Myocyte (in vitro differentiated cells): Measurements from ENCODE around the gene AMBRA1. TPM values are rescaled to one million over a fixed set of nuclear protein-coding genes. Genes with fewer than 3 reads are reported as not detected.

Experiments
- DNase-seq: peaks from one replicate; pipeline ENCODE4 v3.0.0-alpha.2; 2012; ENCODE audit warnings: low read depth
- total RNA-seq: library from RNA; depleted of rRNA; stranded (reverse); fragments of >200 nt; gene quantifications from 2 replicates; pipeline ENCODE4 v1.2.3, GENCODE V29; 2014

AMBRA1 gene
- total RNA-seq, 1 donor from 2014 or later: 18.7 TPM

DNA sequence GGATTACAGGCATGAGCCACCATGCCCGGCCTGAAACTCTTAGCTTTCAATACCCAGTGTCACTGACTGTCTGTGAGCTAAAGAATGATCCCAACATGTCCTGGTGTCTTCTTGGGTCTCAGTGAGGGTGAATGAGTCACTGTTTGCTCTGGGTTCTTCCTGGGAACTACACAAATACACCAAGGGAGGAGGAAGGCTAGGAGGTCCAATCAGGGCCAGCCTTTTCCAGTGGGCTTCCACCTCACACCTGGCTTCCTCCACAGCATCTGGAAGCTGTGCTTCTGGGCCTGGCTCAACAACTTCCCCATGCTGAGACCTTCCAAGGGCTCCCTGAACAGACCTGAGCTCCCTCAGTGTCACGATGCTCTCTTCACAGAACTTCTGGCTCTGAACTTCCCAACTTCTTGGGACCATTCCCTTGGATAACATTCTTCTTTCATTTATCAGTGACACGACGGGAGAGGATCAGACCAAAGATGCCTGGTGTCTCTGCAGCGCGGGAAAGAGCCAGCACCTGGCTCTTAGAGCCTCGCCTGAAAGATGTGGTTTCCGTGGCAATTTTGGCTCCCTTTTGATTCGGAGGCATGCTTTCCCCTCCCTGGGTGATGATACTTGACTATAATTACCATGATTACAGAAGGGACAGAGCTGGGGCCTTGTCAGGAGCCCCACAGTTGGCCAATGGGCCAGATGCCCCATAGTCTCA, 179.9 kb downstream of the AMBRA1 start:
- peak; percentile 86 for DNase-seq

- no peak for DNase-seq
Measured at GRCh38 chr11:46410021-46410420, 183.8 kb downstream of the AMBRA1 start.

DNA sequence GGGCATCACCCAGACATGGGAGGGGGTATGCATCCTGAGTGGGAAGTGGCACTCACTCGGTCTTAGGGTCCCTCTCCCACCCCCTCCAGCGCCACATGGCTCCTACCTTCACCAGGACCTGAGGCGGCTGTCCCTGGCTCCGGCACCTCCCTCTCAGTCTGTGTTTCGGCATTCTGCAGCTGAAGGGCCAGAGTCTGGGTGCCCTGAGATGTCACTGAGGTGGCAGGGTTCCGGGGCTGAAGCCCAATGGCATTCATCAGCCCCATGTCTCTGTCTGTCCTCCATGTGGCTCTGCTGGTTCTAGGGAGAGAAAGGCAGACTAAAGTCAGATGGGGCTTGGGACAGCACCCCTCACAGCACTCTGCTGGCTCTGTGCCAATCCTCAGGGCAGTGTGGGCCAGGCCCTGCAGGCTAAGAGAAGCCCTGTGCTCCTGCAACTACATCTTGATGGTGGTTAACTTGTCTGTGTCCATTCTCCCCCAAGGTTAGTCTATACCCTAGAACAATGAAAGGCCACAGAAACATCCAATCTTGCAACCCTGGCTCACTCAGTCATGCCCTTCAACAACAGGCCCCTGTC, 185.3 kb downstream of the AMBRA1 start:
- DNase-seq: no peak

- DNase-seq: no peak
Measured at GRCh38 chr11:46407635-46408034, 186.2 kb downstream of the AMBRA1 start.

DNA sequence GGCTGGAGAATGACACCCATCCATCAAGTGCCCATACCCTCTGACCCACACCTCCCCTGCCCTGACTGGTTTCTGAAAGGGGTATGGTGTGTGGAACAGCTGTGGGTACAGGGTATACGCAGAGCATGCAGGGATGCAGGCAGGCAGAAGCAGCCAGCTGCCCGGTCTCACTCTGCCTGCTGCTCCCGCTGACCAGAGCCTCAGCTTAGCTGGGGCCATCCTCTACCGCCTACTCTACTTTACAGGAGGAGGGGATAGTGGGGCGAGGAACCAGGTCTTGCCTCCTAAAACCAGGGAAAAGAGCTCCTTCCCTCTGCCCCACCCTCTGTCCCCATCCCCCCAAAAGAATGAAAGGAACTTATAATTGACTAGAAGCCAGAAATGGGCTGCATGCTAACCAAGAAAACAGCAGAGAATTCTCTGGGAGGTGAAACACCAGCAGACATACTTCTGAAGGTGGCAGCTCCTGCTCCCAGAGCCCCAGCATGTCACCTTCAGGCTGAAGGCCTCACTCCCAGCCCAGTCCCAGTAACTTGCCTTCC, 189.3 kb downstream of the AMBRA1 start:
- no peak for DNase-seq

DNA sequence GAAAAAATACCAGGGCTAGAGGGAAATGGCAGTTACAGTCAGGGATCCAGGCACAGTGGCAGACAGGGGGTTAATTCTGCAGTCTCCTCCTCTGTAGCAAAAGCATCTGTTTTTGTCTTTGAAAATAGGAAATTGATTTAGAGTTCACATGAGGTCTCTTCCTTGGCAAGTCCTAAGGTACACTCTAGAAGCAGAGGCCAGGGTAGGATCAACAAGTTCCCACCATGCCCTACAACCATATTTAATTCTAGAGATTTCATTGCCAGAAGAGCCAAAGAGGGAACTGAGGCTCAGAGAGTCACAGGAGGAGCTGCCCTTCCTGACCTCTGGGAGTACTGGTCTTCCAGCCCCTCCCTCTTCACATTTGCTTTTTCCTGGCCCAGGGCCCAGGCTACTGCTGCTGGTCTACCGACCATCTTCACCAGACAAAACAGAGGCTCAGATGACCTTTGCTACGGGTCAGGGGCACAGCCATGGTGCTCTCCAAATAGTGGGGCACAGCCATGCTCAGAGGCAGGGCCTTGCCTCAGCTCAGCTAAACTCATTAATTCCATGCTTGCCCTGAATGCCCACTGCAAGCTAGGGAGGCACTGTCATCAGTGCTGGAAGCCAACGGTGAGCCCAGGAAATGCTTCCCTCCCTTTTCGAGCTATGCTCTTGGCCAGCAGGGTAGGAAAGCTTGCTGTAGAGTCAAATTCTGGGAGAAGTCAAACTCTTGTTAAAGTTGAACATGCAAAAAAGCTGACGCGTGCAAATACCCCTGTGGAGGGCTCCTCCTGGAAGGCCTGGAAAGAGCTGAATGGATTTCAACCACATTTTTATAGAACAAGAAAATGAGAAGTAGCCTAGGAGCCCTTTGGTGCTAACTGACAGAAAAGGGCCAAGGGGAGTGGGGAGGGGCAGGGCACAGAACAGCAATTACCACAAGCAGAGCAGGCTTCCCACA, 190.6 kb downstream of the AMBRA1 start:
- peak; percentile 43 for DNase-seq

- no peak for DNase-seq
Measured at GRCh38 chr11:46397526-46397925, 196.3 kb downstream of the AMBRA1 start.

GRCh38 chr11:46393759-46394158, 200.1 kb downstream of the AMBRA1 start:
- DNase-seq: no peak

DNA sequence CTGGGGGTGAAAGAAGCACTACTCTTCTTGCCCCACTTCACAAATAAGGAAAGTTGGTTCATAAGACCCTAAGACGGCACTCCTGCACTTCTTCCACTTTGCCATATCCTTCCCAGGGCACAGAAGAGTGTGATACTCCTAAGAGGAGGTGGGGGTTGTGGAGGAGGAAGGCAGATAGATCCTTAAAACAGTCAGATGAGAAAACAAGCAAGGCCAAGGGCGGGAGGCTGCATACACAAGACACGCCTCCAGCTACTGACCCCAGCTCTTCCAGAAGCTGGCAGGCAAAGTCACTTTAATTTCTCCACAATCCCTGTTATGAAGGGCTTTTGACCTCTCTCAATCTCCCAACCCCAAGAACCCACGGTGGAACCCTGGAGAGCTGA, 200.6 kb downstream of the AMBRA1 start:
- no peak for DNase-seq

- DNase-seq: peak; percentile 87
Measured at GRCh38 chr11:46392421-46393230, 201.2 kb downstream of the AMBRA1 start.

- DNase-seq: peak; percentile 62
Measured at GRCh38 chr11:46391578-46392420, 202.0 kb downstream of the AMBRA1 start, which contains the start of gene CHRM4. CHRM4 (minus strand) TSS chr11:46391776; CDS start chr11:46386557, 5,219 bp downstream.

- DNase-seq: no peak
Measured at GRCh38 chr11:46391186-46391577, 202.6 kb downstream of the AMBRA1 start.

- no peak for DNase-seq
Measured at GRCh38 chr11:46390331-46391171, 203.3 kb downstream of the AMBRA1 start.

DNA sequence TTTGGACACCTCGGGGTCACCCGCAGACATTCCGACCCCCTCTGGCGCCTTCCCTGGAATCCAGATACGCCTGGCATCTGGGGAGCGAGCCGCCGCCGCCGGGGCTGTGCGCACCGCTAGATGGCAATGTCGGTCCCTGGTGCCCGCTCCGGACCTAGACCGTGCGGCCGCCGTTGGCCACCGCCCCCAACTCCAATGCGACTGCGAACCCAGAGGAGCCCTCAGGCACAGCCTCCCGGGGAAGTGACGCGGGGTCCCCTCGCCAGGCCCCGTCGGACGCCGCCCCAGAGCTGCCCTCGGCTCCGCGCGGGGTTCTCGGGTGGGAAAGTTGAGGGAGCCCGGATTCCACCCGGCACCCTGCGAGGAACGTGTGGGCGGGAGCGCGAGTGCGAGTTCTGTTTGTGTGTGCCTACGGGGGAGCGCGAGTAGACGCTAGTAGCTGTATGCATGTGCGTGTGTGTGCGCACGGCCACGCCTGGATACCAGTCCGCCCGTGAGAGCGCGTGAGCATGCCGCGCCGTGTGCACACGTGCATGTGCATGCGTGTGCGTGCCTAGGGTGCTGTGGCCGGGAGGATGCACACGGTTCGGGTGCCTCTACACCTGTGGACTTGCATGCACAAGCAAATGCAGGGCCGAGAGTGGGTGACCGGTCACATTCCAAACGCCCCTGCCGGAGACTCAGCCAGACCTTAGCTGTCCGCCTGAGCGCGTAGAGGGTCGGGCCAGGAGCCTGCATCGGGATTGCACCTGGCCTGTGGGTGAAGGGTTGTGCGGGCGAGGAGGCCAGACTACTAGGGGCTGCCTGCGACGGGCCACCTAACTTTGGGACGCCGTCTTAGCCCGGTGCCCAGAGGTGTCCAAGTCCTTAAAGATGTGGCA, 204.1 kb downstream of the AMBRA1 start:
- DNase-seq: peak; percentile 81

GRCh38 chr11:46388619-46389449, 205.0 kb downstream of the AMBRA1 start:
- no peak for DNase-seq

- DNase-seq: no peak
Measured at GRCh38 chr11:46387919-46388618, 205.8 kb downstream of the AMBRA1 start.
